Eye (tissue), 1 donor: Measurements from ENCODE around the gene TET3.
"Not testable (repeated sequence)": the region's sequence is repeated elsewhere in the genome, so short reads cannot be mapped to it uniquely, and the experiment has no call there.

Experiments
- DNase-seq: peaks from one replicate; pipeline ENCODE4 v3.0.0-alpha.2; 2015

The TET3 gene

DNA sequence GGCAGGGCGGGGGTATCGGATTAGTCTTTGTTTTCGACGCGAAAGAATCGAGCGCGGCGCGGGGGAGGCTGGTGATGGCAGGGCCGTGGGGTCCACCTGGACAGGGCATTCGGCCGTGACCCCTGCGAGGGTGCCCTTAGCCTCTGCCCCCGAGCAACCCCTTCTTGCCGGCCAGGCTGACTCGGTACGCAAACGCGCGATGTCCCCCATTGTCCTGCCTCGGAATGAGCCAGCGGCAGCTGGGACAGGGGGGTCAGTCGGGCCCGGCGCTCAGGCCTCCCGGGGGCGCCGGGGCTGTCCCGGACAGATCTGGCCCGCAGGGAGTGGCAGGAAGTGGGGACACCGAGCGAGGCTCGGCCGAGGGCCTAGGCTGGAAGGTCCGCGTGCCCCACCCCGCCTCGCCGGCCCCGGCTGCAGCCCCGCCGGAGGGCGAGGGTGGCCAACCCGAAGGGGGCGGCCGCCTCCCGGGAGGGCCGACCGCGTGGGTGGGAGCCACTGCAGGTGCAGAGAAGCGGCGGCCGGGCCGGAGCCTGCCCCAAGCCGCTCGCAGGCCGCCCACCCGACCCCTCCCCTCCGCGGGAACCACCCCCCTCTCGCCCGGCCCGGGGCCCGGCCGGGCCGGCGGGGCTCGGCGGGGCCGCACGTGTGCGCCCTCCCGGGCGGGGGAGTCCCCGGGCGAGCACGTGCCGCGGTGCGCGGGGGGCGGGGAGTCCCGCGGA, at the start of gene TET3:
Gene TET3, plus strand, starts transcription at position 708 of the 719 bp plus-strand sequence. CDS start 1,494 bp downstream, outside the sequence.
- peak; percentile 73 for DNase-seq

GRCh38 chr2:73935641-73936040, 49.1 kb upstream of the TET3 start:
- no peak for DNase-seq

DNA sequence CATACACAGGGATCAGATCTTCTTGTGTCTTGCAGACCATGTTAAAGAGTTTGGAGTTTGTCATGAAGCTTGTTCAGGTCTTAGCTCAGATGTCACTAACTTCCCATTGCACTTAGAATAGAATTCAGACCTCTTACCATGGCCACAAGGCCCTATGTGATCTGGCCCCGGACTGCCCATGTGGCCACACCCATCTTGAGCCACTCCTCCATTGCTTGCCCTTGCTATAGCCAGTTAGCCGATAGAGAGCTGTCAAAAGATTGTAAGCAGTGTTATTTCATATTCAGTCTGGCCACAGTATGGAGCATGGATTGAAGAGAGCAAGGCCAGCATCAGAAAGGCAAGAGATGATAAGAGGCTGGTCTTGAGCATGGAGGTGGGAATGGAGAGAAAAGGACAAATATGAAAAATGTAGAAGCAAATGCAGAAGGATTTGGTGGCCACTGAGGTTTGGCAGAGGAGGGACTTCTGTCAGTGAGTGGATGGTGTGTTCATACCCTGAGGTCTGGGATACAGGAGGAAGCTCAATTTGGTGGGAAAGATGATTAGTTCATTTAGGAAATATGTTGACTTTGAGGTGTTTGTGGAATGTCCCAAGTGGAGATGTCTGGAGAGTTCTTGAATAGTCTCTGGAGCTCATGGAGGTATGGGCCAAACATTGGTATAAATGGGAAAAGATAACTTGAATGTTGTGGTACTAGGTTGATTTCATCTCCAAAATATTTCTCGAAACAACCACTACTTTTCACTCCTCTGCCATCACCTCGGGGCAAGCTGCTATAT, 47.4 kb upstream of the TET3 start:
- DNase-seq, result no peak

GRCh38 chr2:73937899-73938298, 46.8 kb upstream of the TET3 start:
- no peak for DNase-seq

- DNase-seq, result no peak
Measured at GRCh38 chr2:73938718-73939352, 45.9 kb upstream of the TET3 start.

DNA sequence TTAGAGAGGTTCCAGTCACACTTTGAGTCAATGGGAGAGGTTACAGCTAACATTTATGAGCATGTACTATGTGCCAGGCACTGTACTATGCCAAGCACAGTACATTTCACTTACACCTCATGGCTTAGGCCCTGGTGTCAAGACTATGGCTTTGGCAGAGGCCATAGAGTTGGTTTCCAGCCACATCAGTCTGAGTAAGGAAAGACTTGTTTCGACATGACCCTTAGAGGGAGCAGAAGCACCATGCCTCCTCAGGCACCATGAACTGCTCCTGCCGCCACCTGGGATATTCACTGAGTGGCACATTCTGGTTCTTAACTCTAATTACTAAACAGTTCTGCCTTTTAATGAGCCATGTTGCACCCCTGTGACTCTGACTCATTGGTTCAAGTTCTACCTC, 45.3 kb upstream of the TET3 start:
- DNase-seq, result no peak

- not testable (repeated sequence) for DNase-seq
Measured at GRCh38 chr2:73940066-73940465, 44.6 kb upstream of the TET3 start.

DNA sequence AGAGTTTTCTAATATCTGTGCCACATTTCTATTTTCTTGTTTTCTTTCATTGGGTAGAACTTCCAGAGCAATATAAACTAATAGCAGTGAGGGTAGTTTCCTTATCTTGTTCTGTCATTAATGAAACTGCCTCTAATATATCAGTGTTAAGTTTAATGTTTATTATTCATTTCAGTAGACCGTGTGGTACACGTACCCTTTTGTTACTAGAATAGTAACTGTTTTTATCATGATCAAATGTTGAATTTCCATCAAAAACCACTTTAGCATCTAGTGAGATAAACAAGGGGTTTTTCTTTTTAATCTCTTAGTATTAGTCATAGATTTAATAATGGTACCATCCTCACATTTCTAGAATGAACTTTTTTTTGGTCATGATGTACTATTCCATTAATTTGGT, 42.0 kb upstream of the TET3 start:
- no peak for DNase-seq

DNA sequence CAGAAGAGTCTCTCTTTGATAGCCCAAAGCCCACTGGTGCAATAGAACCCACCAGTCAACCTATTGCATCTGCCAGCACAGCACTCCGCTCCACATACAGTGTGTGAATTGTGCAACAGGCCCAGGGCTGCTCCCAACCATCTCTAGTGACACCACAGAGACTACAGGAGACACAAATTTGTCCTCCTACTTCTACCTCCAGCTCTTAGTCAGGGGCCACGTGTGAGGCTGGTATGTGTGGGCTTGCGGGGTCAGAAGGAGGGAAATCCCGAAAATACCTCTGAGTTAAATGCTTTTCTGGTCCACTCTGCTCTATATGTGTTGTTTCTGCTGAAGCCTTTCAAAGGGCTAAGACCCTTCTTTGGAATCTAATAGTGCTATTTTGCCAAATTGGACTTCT, 40.0 kb upstream of the TET3 start:
- DNase-seq, result no peak

- DNase-seq, result no peak
Measured at GRCh38 chr2:73946215-73946614, 38.5 kb upstream of the TET3 start.

DNA sequence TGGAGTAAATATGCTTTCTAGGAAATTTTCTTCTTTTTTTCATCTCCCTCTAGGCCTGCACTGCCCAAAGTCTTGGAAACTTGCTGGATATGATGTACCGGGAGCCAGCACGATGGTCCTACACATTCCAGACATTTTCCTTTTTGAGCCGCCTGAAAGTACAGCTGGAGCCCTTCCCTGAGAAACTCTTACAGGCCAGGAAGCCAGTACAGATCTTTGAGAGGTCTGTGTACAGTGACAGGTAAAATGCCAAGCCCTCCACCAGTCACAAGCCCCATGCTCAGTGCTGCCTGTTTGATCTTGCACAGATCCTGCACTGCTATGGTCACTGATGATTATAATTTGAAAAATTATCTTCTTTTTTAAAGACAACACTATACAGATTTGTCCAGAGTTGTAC, 38.0 kb upstream of the TET3 start:
- DNase-seq, result no peak

DNA sequence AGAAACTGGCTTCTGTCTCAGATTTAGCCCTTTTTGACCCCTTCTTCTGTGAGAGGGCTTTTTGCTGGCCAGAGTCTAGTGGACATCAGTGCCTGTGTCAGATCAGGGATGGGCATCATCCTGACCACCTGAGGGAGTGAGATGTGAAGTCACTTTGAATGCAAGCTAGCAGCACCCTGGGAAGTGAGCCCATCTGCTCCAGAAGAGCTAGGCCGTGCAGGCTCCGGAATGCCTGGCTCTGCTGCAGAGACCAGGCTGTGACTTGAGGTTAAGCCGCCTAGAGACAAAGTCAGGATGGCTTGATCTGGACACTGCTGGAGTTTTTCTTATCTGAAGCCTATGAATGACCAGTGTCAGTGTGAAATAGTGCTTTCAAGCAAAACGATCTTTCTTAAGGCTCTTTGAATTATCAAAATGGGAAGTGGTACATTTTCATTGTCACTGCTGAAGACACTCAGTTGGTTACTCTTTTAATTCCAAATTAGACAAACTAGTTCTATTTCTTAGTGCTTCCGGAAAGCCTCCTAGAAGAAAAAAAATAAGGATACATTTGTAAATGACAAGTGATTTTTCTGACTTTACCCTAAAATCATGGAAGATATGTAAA, 37.2 kb upstream of the TET3 start:
- no peak for DNase-seq

- no peak for DNase-seq
Measured at GRCh38 chr2:73949802-73950201, 34.9 kb upstream of the TET3 start.

DNA sequence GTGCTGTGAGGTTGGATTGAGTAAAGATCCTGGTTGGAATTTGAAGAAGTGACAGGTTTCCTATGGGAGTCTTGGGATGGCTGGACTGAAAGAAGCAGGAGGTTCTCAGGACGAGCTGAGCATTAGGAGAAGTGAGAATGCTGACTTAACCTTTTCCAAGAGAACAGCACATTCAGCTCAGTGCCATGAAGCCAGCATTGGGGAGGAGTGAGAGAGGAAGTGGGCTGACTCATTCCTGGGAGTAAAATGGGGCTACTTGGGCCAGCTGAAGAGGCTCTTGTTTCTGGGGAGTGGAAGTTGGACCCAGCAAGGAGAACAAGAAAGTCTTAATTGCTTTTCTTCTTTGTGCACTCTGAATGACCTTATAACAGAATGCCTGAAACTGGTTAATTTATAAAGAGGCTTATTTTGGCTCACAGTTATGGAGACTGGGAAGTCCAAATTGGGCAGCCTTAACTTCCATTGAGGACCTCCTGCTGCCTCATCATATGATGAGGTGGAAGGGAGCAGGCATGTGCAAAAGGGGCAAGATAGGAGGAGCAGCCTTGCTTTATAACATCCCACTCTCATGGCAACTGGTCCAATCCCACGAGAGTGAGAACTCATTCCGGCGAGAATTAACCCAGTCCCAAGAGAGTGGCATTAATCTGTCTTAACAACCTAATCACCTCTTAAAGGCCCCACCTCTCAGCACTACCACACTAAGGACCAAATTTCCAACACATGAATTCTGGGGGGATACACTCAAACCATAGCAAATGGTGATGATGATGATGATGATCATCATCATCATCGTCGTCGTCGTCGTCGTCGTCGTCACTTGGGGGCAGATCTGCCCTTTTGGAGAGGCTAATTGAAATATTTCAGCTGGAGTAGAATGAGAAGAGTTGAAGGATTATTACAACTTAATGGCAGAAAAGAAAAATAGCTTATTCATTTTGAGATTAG, 31.9 kb upstream of the TET3 start:
- no peak for DNase-seq

DNA sequence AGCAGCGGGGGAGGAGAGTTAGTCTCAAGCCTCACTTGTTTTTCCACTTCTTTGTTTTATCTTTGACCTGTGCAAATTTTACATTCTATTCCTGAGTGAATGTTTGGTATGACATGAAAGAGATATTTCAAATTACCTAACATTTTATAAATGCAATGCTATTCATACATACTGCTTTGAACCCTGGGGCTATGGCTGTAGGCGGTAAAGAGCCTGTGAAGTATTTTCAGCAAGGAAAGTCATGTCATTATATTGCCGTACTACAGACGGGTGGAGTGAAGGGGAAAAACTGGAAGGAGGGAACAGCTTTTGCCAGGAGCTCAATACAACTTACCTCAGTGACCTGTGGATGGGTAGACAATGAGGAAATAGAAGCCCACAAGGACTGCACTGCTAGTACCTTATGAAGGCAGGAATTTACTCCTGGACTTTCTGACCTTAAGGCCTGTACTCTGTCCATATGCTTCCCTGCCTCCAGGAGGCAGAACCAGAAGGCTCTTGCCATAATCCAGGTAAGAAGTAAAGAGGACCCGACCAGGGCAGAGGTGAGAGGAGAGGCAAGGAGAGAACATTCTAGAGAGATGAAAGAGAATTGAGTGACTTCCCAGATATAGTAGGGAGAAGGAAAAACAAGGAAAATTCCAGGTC, 28.4 kb upstream of the TET3 start:
- DNase-seq, result no peak

- no peak for DNase-seq
Measured at GRCh38 chr2:73961274-73961673, 23.4 kb upstream of the TET3 start.

GRCh38 chr2:73961823-73962615, 22.7 kb upstream of the TET3 start:
- DNase-seq, result no peak

DNA sequence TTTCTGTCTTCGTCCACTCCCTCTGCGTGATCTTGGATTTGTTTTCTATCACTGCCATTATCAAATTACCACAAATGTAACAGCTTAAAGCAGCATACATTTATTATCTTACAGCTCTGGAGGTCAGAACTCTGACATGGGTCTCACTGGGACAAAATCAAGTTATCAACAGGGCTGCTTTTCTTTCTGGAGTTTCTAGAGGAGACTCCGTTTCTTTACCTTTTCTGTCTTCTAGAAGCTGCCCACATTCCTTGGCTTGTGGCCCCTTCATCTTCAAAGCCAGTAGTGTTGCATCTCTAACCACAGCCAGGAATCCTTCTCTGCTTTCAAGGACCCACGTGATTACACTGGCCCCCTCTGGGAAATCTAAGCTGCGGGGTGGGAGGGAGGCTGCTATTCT, 21.9 kb upstream of the TET3 start:
- no peak for DNase-seq

DNA sequence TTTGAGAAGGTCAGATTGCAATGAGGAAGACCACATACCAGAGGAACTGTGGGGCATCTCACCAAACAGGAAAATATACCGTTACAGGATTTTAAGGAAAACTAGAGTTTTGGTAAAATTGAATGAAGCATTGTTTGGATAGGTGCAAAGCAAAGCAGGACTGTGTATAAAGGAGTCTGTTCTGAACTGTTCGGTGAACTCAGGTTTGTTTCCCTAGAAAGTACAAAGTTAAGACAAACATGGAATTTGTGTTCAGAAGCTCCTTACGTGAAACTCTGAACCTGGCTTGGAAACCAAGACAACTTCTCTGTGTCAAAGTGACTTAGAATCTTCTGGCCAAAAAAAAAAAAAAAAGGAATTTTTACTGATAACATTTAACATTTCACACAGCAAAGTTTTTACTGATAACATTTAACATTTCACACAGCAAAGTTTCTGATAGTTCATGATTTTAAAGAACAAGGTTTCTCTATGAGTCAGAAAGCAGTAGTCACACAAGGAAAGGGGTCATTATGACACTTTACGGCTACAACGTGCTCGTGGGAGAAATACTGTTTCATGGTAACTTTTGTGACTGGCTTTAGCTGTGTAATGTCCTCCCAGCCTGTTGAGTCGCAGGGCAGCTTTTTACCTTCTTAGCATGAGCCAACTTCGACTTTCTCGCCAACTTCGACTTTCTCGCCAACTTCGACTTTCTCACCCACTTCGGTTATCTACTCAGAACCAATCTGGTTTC, 21.2 kb upstream of the TET3 start:
- DNase-seq, result no peak

DNA sequence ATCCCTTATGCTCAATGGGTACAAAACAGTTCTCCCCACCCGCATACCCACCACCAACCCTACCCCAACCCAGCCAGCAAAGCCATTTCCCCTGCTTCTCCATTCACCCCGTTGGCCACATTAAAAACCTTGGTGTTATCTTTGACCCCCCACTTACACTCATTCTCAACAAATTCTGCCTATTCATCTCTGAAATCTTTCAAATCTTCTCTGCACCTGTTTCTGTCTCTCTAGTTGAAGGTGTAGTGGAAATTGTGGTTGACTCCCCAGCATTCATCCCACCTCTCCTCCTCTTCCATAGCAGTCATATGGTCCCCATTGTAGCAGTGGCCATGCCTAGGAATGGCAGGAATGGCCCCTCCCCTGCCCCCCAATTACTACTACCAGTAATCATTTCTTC, 20.5 kb upstream of the TET3 start:
- DNase-seq, result no peak
